Dermis microvascular lymphatic vessel endothelial cell (primary cell): Measurements from ENCODE around the gene PTPRF. TPM values are rescaled to one million over a fixed set of nuclear protein-coding genes. Genes with fewer than 3 reads are reported as not detected.

ENCODE experiments used
- DNase-seq, 2 donors: peaks; one replicate each; pipeline versions ENCODE4 v3.0.0 to v3.0.0-alpha.2; 2010; ENCODE audit warnings: low read depth in 2 of 2
- total RNA-seq: library from RNA; depleted of rRNA; stranded (reverse); fragments of >200 nt; gene quantifications from 2 replicates; pipeline ENCODE4 v1.2.1, GENCODE V29; 2014

Gene PTPRF
- total RNA-seq, 1 donor from 2014 or later: 50.2 TPM

DNA sequence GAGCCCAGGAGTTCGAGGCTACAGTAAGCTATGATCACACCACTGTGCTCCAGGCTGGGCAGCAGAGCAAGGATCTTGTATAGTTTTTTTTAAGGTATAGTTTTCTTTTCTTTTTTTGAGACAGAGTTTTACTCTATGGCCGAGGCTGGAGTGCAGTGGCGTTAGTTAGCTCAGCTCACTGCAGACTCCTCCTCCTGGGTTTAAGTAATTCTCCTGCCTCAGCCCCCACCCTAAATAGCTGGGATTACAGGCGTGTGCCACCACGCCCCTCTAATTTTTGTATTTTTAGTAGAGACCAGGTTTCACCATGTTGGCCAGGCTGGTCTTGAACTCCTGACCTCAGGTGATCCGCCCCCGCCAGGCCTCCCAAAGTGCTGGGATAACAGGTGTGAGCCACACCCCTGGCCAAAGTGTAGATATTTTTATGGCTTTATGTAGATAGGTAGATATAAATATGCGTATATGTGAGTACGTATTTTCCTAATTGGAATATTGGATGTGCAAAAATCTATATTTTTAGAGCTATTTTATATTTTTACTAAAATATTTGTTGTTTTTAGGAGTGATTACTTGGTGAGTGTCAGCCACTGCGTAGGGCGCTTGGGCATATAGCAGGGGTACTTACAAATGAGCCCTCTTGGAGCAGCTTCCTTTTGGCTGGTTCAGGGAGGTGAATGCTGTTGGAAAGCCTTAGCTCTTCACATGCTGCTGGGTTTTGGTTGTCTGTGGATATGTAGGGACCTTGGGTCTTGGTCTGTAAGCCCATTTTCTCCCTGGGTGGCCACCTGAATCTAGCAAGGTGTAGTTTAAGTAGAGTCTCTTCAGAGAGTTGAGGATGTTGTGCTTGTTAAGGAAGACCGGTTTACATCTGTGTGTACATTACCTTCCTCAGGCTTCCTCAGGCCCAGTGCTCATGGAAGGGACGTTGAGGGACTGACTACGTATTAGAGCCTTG lies 128.8 kb downstream of the PTPRF start:
- DNase-seq: no peak

DNA sequence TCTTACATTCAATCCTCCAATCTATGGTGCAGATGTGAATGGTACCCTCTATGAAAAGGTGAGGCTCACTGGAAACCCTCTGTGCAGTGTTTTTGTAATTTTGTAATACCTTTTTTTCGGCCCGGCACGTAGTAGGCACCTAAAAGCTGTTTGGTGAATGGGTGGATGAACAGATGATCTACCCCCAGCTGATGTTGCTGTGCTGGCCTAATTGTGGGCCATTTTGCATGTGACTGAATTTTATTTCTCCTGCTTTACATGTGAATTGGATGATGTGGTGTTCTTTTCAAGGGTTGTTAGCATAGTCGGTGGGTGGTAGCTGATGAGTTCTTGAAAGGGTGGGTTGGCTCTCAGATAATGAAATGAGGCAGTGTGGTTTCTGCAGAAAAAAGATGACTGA lies 129.7 kb downstream of the PTPRF start:
- no peak for DNase-seq

DNA sequence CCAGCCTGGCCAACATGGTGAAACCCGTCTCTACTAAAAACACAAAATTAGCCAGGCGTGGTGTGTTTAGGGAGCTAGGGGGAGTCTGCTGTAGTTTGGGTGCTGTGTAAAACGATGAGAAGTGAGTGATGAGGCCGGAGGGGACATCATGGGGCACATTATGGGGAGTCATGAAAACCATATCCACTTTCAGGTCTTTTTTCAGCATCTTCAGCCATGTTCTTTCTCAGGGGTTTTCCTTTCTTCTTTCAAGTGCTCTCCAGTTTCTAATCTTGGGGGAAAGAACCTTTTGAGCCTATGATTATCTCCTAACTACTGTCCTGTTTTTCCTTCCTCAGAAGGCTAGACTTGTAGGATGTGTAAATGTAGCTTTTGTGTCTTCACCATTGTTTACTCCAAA lies 133.7 kb downstream of the PTPRF start:
- no peak for DNase-seq

DNA sequence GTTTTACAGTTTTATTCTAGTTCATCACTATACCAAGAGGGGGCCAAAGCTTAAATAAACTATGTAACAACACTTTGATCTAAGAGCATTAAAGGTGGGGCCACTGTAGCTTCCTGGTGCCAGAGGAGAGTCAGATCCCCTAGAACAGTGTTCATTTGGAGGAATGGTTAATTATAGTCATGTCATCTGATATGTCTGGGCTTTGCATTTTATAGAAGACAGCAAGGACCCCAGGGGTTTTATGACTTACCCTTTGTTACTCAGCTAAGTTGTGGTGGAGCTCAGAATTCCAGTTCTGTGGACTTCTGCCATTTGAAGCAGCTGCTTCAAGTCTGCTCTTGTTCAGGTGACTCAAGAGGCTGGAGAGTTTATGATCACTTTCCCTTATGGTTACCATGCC lies 135.9 kb downstream of the PTPRF start:
- DNase-seq: no peak

DNA sequence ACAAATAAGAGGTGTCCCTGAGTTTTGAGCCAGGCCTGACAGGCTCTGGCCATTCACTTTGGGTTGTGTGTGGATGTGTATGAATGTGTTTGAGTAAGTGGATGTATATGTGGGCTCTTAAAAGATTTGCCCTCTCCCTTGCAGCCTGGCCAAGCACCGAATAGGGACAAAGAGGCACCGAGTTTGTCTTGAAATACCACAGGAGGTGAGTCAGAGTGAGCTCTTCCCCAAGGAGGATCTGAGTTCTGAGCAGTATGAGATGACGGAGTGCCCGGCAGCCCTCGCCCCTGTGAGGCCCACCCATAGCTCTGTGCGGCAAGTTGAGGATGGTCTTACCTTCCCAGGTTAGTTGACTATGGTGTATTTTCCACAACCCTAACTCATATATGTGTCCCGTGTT lies 138.3 kb downstream of the PTPRF start:
- DNase-seq: no peak

DNA sequence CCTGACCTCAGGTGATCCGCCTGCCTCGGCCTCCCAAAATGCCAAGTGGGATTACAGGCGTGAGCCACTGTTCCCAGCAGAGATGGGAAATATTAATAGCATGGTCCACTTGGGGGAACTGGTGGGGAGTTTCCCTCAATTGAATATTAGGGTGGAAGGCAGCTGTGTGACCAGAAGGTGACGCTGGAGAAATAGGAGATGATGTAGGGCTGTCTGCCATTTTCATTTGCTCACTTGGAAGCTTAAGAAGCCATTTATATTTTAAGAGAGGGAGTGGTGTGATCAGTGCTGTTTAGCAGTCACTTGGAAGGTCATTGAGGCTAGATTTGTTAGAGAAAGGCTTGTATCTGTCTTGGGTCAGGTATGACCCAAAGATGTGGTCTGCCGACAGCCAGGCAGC lies 139.2 kb downstream of the PTPRF start:
- DNase-seq: no peak

DNA sequence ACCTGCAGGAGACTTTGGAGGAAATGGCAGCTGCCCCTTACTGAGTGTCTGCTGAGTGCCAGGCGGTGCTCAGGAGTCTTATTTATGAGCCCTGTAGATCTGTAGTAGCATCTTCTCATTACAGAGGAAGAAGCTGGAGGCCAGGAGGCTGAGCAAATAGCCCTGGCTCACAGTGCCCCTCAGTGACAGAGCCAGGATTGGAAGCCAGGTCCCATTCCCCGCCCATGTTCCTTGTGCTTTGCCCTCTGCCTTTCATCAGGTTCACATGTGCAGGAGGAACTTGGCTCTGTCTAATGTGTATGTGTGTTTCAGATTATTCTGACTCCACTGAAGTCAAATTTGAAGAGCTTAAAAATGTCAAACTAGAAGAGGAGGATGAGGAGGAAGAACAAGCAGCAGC lies 140.5 kb downstream of the PTPRF start:
- no peak for DNase-seq

DNA sequence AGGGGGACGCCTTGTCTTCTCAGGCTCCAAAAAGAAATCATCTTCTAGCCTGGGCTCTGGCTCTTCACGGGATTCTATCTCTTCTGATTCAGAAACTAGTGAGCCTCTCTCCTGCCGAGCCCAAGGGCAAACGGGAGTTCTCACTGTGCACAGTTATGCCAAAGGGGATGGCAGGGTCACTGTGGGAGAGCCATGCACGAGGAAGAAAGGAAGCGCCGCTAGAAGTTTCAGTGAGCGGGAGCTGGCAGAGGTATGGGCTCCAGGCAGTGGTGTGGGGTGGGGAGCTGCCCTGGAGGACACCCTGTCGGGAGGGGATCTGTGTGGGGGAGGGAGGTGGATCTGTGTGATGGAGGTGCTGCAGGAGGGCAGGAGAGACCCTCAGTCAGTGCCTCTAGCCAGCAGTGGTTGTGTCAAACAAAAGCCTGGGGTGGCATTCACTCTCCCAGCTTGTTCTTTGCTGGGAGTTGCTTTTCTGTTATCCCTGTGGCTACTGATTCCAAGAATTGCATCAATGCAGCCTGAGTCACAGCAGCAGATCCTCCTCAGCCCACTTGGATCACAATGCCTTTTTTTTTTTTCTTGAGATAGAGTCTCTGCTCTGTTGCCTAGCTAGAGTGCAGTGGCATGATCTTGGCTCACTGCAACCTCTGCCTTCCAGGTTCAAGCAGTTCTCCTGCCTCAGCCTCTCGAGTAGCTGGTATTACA lies 141.1 kb downstream of the PTPRF start:
- DNase-seq: no peak

DNA sequence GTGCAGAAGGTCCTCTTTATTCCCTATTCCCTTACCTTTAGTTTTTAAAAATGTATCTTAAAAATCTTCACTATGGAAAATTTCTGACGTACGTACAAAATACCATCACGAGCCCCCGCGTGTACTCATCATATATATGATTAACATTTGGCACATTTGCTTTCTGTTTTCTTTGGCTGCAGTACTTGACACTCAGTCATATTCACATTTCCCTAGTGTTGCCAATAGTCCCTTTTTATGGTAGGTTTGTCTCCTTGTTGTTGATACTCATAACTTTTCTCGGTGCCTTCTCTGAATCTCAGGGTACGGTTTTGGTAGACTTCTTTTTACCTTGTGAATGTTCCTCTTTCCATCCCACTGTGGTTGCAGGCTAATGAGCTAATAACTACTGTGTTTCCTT lies 142.6 kb downstream of the PTPRF start:
- no peak for DNase-seq

Other genes with a start within 250 kb of the PTPRF start
- gene C1orf210, start 245.3 kb upstream of the PTPRF start, total RNA-seq: not detected in 2 replicates
- gene TIE1, start 229.9 kb upstream of the PTPRF start, total RNA-seq: 667 and 1,206 TPM in 2 replicates
- gene MPL, start 193.1 kb upstream of the PTPRF start, total RNA-seq: 0.13 TPM in 2 replicates
- gene CDC20, start 171.9 kb upstream of the PTPRF start, total RNA-seq: 18.6 and 53.7 TPM in 2 replicates
- 51.1 and 64.4 TPM in 2 replicates for gene ELOVL1, start 162.9 kb upstream of the PTPRF start, total RNA-seq
- 36.3 and 36.7 TPM in 2 replicates for gene MED8, start 141.1 kb upstream of the PTPRF start, total RNA-seq
- 8.6 and 14.0 TPM in 2 replicates for gene SZT2, start 141.0 kb upstream of the PTPRF start, total RNA-seq
- 73.6 and 104 TPM in 2 replicates for gene HYI, start 77.0 kb upstream of the PTPRF start, total RNA-seq
- gene KDM4A, start 119.3 kb downstream of the PTPRF start, total RNA-seq: 32.9 and 36.2 TPM in 2 replicates
- 6.2 and 11.0 TPM in 2 replicates for gene ST3GAL3, start 176.7 kb downstream of the PTPRF start, total RNA-seq